GM18873 (cell line): ENCODE data around the gene TUFM.
"Not testable (repeated sequence)": the region's sequence is repeated elsewhere in the genome, so short reads cannot be mapped to it uniquely, and the experiment has no call there.

Source experiments
- ATAC-seq: cut with Tn5 transposase; IDR thresholded peaks from one replicate; pipeline ENCODE4 v1.9.1; 2021; ENCODE audit warnings: mild to moderate bottlenecking, moderate library complexity, moderate number of reproducible peaks; ENCODE audit not compliant: unreplicated experiment, low FRiP score

The TUFM gene

DNA sequence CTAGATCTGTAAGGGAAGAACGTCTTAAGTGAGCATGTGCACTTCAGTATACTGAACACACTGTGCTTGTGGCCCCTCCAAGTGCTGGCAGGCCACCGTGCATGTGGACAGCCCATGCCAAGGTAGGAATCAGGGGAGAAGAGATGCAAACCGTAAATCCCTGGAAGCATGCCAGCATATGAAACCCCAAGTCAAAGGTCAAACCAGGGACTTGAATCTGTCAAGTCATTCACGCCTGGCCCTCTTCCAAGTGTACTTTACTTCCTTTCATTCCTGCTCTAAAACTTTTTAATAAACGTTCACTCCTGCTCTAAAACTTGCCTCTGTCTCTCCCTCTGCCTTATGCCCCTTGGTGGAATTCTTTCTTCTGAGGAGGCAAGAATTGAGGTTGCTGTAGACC, 26.1 kb downstream of the TUFM start:
- no peak for ATAC-seq

DNA sequence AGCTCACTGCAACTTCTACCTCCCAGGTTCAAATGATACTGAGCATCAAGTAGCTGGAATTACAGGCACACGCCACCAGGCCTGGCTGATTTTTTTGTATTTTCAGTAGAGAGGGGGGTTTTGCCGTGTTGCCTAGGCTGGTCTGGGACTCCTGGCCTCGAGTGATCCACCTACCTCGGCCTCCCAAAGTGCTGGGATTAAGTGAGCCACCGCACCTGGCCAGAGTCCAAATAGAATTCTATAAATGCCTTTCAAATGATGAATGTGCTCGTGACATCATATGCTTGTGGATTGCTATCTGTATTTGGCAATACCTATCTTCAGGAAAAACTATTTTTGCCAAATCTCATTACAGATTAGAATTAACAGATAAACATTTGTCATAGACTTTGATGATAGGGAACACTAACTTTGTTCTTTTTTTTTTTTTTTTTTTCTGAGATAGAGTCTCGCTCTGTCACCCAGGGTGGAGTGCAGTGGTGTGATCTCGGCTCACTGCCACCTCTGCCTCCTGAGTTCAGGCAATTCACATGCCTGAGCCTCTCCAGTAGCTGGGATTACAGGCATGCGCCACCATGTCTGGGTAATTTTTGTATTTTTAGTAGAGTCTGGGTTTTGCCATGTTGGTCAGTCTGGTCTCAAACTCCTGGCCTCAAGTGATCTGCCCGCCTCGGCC, 38.6 kb downstream of the TUFM start:
- ATAC-seq = not testable (repeated sequence)

DNA sequence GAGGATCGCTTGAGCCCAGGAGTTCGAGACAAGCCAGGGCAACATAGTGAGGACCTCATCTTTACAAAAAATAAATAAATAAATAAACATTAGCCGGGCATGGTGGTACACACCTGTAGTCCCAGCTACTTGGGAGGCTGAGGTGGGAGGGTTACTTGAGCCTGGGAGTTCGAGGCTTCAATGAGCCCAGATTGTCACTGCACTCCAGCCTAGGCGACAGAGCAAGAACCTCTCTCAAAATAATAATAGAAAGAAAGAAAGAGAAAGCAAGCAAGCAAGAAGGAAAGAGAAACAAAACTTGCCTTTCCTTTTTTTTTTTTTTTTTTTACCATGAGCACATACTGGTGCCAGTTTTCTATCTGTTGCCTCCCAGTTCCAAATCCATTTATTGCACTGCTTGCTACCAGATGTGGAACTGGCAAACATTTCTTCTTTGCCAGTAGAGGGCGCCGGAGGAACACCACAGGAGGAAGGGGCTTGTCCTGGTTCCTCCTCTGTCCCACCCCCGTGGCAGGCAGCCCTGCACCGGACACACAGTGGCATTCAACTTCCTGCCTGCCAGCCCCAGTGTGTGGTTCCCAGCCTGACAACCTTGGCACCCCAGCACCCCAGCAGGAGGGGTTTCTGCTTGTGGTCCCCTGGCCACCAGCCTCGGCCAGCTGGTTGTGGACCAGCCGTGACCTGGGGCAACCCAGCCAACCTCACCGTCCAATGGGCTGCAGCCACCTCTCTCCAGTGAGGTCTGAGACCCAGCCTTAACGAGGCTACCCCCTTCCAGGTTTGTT, 43.7 kb downstream of the TUFM start:
- ATAC-seq = peak; percentile 59
